ENCODE data around the gene IGFBP2.

Gene IGFBP2

DNA sequence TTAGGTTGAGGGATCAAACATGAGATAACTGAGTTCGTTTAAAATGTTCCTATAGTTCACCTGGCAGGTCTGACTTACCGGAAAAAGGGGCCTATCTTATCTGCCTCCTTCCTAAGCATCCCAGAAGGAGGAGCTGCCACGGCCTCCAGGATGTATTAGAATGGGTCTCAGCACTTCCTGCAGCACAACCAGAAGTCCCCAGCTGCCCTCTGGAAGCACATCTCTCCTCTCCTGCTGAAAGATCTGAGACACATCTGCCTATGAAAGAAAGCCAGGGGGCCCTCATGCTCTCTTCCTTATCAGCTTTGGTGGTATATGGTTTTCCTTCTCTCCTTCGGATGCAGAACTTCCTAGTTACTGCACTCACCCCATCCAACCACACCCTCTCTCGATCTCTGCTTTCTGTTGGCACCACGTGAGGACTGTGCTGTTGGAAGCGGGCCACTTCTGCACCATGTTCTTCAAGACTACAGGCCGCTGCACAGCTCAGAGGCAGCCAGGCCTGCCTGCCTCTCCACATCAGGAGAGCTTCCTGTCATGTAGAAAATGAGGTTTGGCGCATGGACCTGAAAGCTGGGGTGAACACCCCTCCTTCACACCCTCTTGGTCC lies 55.6 kb downstream of the IGFBP2 start:
- no peak overlapping the region for H3K4me3 ChIP-seq (replicated peaks; ENCODE audit: low read depth, low read length)
- no peak for TF ChIP-seq CTCF (IDR thresholded peaks at IDR 0.05; ENCODE audit: low read length, missing control alignments)
- no peak for DNase-seq (ENCODE audit: low read depth)

DNA sequence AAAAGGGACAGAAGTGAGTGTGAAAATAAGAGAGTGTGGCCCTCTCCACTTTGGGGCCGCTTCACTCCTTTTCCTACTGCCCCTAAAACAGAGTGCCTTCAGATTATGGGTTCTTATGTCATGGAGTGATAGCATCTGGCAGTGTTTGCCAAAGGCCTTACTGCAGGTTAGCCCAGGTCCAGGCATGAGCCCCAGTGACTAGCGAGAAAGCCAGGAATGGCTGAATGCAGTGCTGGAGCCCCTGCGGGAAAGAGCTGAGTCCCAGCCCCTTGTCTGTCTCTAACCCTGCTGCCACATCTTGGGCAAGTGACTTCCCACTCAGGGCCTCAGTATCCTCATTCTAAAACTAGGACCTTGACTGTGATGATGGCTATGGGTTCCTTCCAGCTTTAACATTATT lies 56.2 kb downstream of the IGFBP2 start:
- H3K4me3 ChIP-seq (replicated peaks; ENCODE audit: low read depth, low read length), result no peak overlapping the region
- no peak for TF ChIP-seq CTCF (IDR thresholded peaks at IDR 0.05; ENCODE audit: low read length, missing control alignments)
- DNase-seq (ENCODE audit: low read depth), result no peak

GRCh38 chr2:216690456-216690852 lies 57.2 kb downstream of the IGFBP2 start:
- no peak overlapping the region for H3K4me3 ChIP-seq (replicated peaks; ENCODE audit: low read depth, low read length)
- DNase-seq (ENCODE audit: low read depth), result no peak
- no peak for TF ChIP-seq CTCF (IDR thresholded peaks at IDR 0.05; ENCODE audit: low read length, missing control alignments)

DNA sequence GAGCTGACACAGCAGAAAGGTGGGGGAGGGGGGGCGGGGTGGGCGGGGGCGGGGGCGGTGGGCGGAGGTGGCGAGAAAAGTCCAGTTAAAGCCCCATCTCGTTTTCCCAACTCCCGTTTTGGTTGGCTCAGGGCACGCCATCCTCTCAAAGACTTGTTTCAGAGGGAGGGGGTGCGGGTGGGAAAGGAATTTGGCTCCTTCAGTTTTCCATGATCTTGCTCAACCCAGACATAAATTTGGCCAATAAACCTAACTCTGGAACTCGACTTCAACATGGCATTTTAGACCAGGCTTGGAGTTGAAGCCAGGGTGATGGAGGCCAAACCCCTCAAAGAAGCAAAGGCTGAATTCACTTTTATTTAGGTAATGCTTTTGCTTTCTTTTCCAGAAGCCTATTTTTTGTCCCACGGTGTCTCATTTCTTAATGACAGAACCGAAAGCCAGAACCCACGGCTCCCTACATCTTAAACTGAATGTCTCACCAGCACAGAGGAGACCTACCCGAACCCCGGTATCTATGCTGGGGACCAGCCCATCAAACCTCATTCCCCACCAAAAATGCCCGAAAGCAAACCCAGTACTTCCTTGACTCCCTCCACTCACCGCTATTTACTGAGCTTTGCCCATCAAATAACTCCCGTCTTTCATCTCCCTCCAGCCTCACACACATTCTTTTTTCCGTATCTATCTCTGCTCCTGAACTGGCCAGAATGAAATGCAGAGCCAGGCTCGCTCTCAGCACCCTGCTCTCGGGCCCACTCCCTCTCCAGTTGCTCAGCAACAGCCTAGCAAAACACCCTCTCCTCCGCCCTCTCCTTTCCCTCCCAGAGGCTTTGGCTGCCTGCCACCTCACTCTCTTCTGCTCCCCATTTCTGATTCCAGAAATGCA lies 57.9 kb downstream of the IGFBP2 start:
- H3K4me3 ChIP-seq (replicated peaks; ENCODE audit: low read depth, low read length), result no peak overlapping the region
- no peak for TF ChIP-seq CTCF (IDR thresholded peaks at IDR 0.05; ENCODE audit: low read length, missing control alignments)
- DNase-seq (ENCODE audit: low read depth), result peak; percentile 67

DNA sequence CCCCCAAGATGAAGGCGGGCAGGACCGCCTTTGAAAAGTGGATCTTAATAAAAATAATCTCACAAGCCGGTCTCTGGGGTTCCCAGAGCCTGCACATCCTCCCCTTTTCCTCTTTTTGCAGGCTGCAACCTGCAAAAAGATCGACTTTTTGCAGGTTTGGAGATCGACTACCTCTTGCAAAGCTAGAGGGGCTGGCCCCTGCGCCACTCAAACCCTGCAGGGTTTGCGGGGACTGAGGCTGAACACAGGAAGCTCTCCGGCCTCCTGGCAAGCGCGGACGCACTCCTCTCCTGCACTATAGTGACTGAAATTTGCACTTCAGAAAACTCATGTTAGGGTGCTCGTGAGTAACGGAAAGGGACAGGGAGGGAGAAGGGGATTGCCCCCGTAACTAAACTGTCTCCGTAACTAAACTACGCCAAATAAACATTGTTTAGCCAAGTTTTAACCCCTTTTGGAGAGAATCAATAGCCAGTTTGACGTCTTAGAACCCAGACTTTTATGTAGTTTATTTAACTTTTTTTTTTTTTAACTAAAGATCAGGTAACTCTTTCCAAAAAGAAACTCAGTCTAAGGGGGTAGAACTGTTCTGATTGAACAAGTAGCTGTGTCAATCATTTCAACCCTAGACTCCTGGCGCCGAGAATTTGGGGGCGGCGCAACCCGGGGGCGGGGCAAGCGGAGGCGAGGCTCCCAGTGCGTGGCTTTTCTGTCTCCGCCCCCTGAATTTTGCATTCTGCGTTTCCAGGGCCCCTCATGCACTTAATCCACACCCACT lies 59.6 kb downstream of the IGFBP2 start:
- no peak for TF ChIP-seq CTCF (IDR thresholded peaks at IDR 0.05; ENCODE audit: low read length, missing control alignments)
- DNase-seq (ENCODE audit: low read depth), result peak; percentile 29
- H3K4me3 ChIP-seq (replicated peaks; ENCODE audit: low read depth, low read length), result peak overlapping the region; percentile 46

- H3K4me3 ChIP-seq (replicated peaks; ENCODE audit: low read depth, low read length), result peak overlapping the region; percentile 50
- TF ChIP-seq CTCF (IDR thresholded peaks at IDR 0.05; ENCODE audit: low read length, missing control alignments), result no peak
- no peak for DNase-seq (ENCODE audit: low read depth)
These were observed 60.3 kb downstream of the IGFBP2 start for GRCh38 chr2:216693414-216694080.

Measured in fibroblast of pulmonary artery (primary cell).